ENCODE results near the gene STK17A.
"Not testable (repeated sequence)": the region's sequence is repeated elsewhere in the genome, so short reads cannot be mapped to it uniquely, and the experiment has no call there.

The STK17A gene

DNA sequence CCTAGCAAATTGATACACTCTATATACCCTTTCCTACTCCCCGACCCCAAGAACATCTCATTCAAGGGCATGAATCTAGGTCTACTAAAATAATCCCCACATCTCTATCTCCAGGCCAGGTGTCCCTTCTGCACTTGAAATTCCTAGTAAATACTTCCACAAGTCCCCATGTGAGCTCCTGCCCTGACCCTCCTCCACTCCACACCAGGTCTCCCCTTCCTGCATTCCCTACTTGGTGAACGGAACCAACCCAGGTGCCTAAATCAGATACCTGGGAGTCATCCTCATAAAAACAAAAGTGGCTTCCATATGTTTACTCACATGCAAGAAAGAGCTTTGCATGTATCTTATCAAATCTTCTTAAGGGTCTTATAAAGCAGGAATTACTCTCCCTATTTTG lies 77.2 kb downstream of the STK17A start:
- DNase-seq: no peak

DNA sequence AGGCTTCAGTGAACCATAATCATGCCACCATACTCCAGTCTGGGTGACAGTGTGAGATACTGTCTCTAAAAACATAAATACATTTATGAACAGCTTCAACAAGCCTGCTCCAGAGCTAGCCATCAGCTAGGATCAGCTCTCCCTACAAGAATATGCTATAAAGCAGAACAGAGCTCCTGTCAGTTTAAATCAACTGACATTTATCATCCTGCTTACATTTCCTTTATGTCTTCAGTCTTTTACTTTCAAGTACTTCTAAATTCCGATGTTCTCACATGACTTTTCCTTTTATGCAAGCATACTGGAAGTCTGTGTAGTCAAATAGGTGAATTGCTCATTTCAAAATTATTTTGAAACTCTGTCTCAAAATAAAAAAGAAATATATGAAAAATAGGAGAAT lies 81.8 kb downstream of the STK17A start:
- no peak for DNase-seq

GRCh38 chr7:43666938-43667337 lies 84.0 kb downstream of the STK17A start:
- no peak for DNase-seq

DNA sequence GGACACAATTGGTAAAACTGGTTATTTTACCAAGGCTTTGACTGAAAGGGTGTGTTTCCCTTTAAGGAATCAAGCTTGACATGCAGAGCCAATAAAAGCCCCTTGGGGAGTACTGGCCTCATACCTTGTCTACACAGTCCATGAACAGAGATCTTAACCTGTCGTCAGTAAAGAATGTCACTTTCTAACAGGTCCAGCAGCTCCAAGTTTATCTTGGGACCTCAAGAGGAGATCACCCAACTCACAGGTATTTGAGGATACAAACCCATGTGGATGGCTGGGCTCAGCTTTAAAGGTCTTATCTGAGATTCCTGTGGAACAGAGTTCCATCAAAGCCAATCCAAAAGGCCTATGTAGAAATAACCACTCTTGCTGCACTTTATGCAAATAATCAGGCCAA lies 85.1 kb downstream of the STK17A start:
- no peak for DNase-seq

DNA sequence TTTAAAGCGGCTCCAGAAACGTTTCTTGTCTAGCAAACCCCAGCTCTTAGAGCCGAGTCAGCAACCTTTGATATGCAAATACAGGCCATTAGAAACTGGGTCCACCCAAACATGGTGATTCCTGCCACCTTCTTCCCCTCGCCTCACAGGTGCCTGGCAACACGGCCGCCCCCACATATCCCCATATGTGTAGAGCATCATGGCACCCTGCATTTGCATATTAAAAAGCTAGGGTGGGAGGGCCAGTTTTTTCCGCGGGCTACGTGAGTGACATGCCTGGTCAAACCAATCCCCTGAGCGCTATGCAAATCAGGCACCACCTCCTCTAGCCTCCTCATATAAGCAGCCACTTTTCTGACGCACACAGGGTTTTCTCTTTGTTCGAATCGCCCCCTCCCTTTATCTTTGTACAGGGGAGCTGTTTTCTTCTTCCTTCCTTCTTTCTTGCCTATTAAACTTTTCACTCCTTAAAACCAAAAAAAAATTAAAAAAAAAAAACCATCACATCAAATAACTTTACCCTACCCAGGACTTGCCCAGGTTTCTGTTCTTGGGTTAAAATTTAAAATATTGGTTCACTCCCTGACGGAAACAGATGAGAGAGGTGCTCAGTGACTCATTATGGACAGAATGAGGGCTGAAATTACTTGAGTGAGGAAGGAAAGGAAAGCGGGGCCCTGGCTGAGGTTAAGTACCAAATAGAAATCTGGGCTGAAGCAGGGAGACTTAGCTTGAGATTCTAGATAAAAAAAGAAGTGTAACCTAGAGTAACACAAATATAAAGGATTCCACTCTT lies 86.6 kb downstream of the STK17A start:
- no peak for DNase-seq

DNA sequence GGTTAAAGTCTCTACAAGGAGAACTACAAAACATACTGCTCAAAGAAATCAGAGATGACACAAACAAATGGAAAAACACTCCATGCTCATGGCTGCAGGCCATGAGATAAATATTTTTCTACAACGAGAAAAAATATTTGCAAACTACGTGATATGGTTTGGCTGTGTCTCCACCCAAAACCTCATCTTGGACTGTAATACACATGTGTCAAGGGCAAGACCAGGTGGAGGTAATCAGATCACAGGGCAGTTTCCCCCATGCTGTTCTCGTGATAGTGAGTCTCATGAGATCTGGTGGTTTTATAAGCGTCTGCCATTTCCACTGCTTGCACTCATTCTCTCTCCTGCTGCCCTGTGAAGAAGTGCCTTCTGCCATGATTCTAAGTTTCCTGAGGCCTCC lies 88.6 kb downstream of the STK17A start:
- DNase-seq: no peak

DNA sequence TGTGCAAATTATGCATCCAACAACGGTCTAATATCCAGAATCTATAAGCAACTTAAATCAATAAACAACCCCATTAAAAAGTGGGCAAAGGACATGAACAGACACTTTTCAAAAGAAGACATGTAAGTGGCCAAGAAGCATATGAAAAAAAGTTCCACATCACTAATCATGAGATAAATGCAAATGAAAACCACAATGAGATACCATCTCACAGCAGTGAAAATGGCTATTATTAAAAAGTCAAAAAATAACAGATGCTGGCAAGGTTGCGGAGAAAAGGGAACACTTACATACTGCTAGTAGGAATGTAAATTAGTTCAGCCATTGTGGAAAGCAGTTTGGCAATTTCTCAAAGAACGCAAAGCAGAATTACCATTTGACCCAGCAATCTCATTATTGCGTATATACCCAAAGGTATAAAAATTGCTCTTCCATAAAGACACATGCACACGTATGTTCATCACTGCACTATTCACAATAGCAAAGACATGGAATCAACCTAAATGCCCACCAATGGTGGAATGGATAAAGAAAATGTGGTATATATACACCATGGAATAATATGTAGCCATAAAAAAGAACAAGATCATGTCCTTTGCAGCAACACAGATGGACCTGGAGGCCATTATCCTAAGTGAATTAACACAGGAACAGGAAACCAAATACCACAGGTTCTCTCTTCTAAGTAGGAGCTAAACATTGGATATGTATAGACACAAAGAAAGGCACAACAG lies 90.5 kb downstream of the STK17A start:
- not testable (repeated sequence) for DNase-seq

GRCh38 chr7:43674559-43675436 lies 91.9 kb downstream of the STK17A start:
- no peak for DNase-seq

Data from amniotic stem cell (primary cell).